ENCODE results near the gene LBX2. TPM values are rescaled to one million over a fixed set of nuclear protein-coding genes. Genes with fewer than 3 reads are reported as not detected.

LBX2 gene
- total RNA-seq, 1 experiment from 2014 or later: 10.1 TPM

DNA sequence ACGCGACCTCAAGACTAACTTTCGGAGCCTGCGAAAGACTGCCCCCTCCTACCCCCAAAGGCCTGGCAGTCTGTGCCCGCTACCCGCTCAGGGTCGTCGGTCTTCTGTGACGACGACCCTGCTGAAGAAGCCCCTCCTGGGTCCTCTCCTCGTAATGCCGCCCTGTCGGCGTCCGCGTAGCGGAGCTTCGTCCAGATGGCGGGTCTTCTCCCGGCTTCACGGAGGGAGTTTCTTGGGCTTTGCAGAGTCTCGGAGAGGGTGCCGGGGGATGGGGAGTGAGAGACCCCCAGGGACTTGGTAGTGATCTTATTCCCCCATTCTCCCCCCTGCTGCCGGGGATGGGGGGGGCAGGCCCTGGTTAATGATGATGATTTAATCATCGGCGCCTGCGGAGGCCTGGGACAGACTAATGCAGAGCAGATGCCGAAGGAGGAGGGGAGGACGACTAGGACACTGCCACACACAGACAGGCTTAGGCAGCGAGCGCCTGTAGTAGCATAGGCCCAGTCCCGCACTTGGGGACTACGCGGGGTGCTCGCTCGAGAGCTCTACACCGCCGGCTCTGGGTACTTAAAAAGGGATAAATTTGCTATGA is 8.6 kb upstream of the LBX2 start:
- CTCF ChIA-PET: no interaction called here
- Histone ChIP-seq H3K4me1 (ENCODE audit: control insufficient read depth in 1 of 2, insufficient read depth in 2 of 2, low read length in 2 of 2) (peaks cover 22 to 41% of the 10 kb centered on the region in 2 experiments), H3K9me2 (ENCODE audit: insufficient read depth) (no peaks in the 10 kb centered on the region), H3K79me2 (ENCODE audit: insufficient read depth, low read length) (peaks cover 22% of the 10 kb centered on the region), H3K4me2 (ENCODE audit: low read length) (peak overlapping the region; percentile 99), H3K36me3 (ENCODE audit: control insufficient read depth in 1 of 2, insufficient read depth in 2 of 2, low read length in 2 of 2) (peaks cover 3 to 16% of the 10 kb centered on the region in 2 experiments; a peak in 2 of 4 replicates), H3K27me3 (ENCODE audit: insufficient read depth, low read length) (no peaks in the 10 kb centered on the region), H3K27ac (ENCODE audit: low read depth, low read length) (peak overlapping the region; percentile 91), H2AFZ (ENCODE audit: low read depth, low read length, poor library complexity, severe bottlenecking) (no peak overlapping the region), H3K9ac (ENCODE audit: low read length) (peak overlapping the region; percentile 85), H4K20me1 (ENCODE audit: insufficient read depth) (no peaks in the 10 kb centered on the region), H3K9me3 (ENCODE audit: control insufficient read depth in 1 of 2, insufficient read depth in 1 of 2, low read depth in 1 of 2, low read length in 2 of 2) (no peaks in the 10 kb centered on the region), H3K4me3 (replicated peaks in 1 of 2; ENCODE audit: low read depth in 1 of 2, low read length in 2 of 2) (peak overlapping the region; percentile 85 to 93)
- intact Hi-C loops (cut with micrococcal nuclease): no loop called here
- ATAC-seq: peak; percentile 48
- RAD21 ChIA-PET (ENCODE audit: low non-redundant PET in 1 of 2, low total read pairs in 2 of 2, uncharacterized antibody in 2 of 2, unreplicated experiment in 2 of 2): no interaction called here
- POLR2A ChIA-PET: interaction anchor here (0.9 to 1.8 kb wide), 3 partner anchors 18 to 50 kb away, joined by 3 to 7 read pairs (median 3); partner anchors contain the start of genes AUP1, DQX1, HTRA2 and WBP1
- TF ChIP-seq FOSL1 (IDR thresholded peaks at IDR 0.05; ENCODE audit: low read depth) (no peak), ZFX (IDR thresholded peaks at IDR 0.05) (peak; percentile 58; the same call in 1 of the 2 replicates)
- no peak for DNase-seq (ENCODE audit: low read depth, low spot score)
- TSS peak; percentile 74 for BruUV-seq (replicated peaks)

- intact Hi-C loops (cut with micrococcal nuclease): no loop called here
- Histone ChIP-seq H3K9me3 (ENCODE audit: control insufficient read depth in 1 of 2, insufficient read depth in 1 of 2, low read depth in 1 of 2, low read length in 2 of 2) (no peaks in the 10 kb centered on the region), H3K27ac (ENCODE audit: low read depth, low read length) (peak within 1 kb of the TSS; percentile 91), H3K27me3 (ENCODE audit: insufficient read depth, low read length) (no peaks in the 10 kb centered on the region), H3K4me3 (replicated peaks in 1 of 2; ENCODE audit: low read depth in 1 of 2, low read length in 2 of 2) (peak within 1 kb of the TSS; percentile 85 to 93), H3K4me1 (ENCODE audit: control insufficient read depth in 1 of 2, insufficient read depth in 2 of 2, low read length in 2 of 2) (peaks cover 22 to 46% of the 10 kb centered on the region in 2 experiments), H4K20me1 (ENCODE audit: insufficient read depth) (no peaks in the 10 kb centered on the region), H3K4me2 (ENCODE audit: low read length) (peak within 1 kb of the TSS; percentile 99), H3K9ac (ENCODE audit: low read length) (peak within 1 kb of the TSS; percentile 85), H3K9me2 (ENCODE audit: insufficient read depth) (no peaks in the 10 kb centered on the region), H3K79me2 (ENCODE audit: insufficient read depth, low read length) (peaks cover 22% of the 10 kb centered on the region), H3K36me3 (ENCODE audit: control insufficient read depth in 1 of 2, insufficient read depth in 2 of 2, low read length in 2 of 2) (peaks cover 3 to 16% of the 10 kb centered on the region in 2 experiments; a peak in 2 of 4 replicates), H2AFZ (ENCODE audit: low read depth, low read length, poor library complexity, severe bottlenecking) (no peak within 1 kb of the TSS)
- ATAC-seq (peak; percentile 83), DNase-seq (ENCODE audit: low read depth, low spot score) (peak; percentile 96)
- ChIA-PET CTCF (no interaction called here), POLR2A (interaction anchor here (0.9 to 1.8 kb wide), 5 partner anchors 19 to 53 kb away, joined by 3 to 7 read pairs (median 3); partner anchors contain the start of genes AUP1, DQX1, HTRA2 and INO80B), RAD21 (ENCODE audit: low non-redundant PET in 1 of 2, low total read pairs in 2 of 2, uncharacterized antibody in 2 of 2, unreplicated experiment in 2 of 2) (no interaction called here)
- peak; percentile 57 for TF ChIP-seq POLR2AphosphoS5 (IDR thresholded peaks at IDR 0.05; ENCODE audit: low read depth, low read length)
- no peak for TF ChIP-seq RAD21 (IDR thresholded peaks at IDR 0.05; ENCODE audit: low read depth)
- TF ChIP-seq ELF1 (IDR thresholded peaks at IDR 0.05; ENCODE audit: borderline replicate concordance, low read depth): no peak
- TF ChIP-seq CTCF (IDR thresholded peaks at IDR 0.05 in 2 of 3, conservative IDR thresholded peaks at IDR 0.05 in 1 of 3; ENCODE audit: borderline replicate concordance in 1 of 3, insufficient read depth in 1 of 3, low read depth in 2 of 3, low read length in 2 of 3): peak in 2 of 3 experiments; percentile 25 to 32; a peak in 1 of 6 replicates
- peak; percentile 7 for TF ChIP-seq TCF7L2 (IDR thresholded peaks at IDR 0.05; ENCODE audit: borderline replicate concordance, extremely low read depth, insufficient read depth, insufficient read length)
- no peak for TF ChIP-seq CEBPB (IDR thresholded peaks at IDR 0.05; ENCODE audit: low read depth)
- TF ChIP-seq JUND (IDR thresholded peaks at IDR 0.05): no peak
- TF ChIP-seq ZFX (IDR thresholded peaks at IDR 0.05): no peak
- TF ChIP-seq, protein P1, sequence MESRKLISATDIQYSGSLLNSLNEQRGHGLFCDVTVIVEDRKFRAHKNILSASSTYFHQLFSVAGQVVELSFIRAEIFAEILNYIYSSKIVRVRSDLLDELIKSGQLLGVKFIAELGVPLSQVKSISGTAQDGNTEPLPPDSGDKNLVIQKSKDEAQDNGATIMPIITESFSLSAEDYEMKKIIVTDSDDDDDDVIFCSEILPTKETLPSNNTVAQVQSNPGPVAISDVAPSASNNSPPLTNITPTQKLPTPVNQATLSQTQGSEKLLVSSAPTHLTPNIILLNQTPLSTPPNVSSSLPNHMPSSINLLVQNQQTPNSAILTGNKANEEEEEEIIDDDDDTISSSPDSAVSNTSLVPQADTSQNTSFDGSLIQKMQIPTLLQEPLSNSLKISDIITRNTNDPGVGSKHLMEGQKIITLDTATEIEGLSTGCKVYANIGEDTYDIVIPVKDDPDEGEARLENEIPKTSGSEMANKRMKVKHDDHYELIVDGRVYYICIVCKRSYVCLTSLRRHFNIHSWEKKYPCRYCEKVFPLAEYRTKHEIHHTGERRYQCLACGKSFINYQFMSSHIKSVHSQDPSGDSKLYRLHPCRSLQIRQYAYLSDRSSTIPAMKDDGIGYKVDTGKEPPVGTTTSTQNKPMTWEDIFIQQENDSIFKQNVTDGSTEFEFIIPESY (IDR thresholded peaks at IDR 0.05; ENCODE audit: extremely low read depth, insufficient replicate concordance, low read length): no peak
- no peak for TF ChIP-seq SIN3A (IDR thresholded peaks at IDR 0.05; ENCODE audit: low read depth)
- TF ChIP-seq YY1 (IDR thresholded peaks at IDR 0.05; ENCODE audit: extremely low read depth, insufficient replicate concordance, low read depth, low read length): peak; percentile 94
- no peak for TF ChIP-seq CBX3 (IDR thresholded peaks at IDR 0.05; ENCODE audit: low read depth)
- peak; percentile 46 for TF ChIP-seq POLR2A (IDR thresholded peaks at IDR 0.05; ENCODE audit: borderline replicate concordance, extremely low read depth, insufficient read depth, insufficient read length)
- no peak for TF ChIP-seq ZNF274 (IDR thresholded peaks at IDR 0.05; ENCODE audit: low read depth, low read length)
- BruUV-seq (replicated peaks): no TSS peak
These were observed 7.9 kb upstream of the LBX2 start, which contains the start of gene PCGF1 for GRCh38 chr2:74507145-74507925. Gene PCGF1, minus strand, starts transcription at chr2:74507695. Its CDS starts 27 bp downstream, at chr2:74507668.
